Measurements from ENCODE around the gene SLC25A19. TPM values are rescaled to one million over a fixed set of nuclear protein-coding genes. Genes with fewer than 3 reads are reported as not detected.

SLC25A19 gene
- total RNA-seq, 1 donor from 2014 or later: 12.8 TPM

- H3K27me3 ChIP-seq (ENCODE audit: insufficient read depth, low read length): no peaks in the 10 kb centered on the region
- no peak overlapping the region for H3K4me2 ChIP-seq (ENCODE audit: low read length)
- H3K36me3 ChIP-seq (ENCODE audit: insufficient read depth, low read length): peaks cover 56% of the 10 kb centered on the region
- no peak for DNase-seq (ENCODE audit: low read depth)
- H3K9ac ChIP-seq (ENCODE audit: low read length): no peak overlapping the region
- no peaks in the 10 kb centered on the region for H3K4me1 ChIP-seq (ENCODE audit: insufficient read depth, low read length)
- H2AFZ ChIP-seq (ENCODE audit: low read depth, low read length): no peak overlapping the region
- no peaks in the 10 kb centered on the region for H3K4me1 Mint-ChIP-seq (ENCODE audit: low read depth, unreplicated experiment)
- no peaks in the 10 kb centered on the region for H3K9me3 ChIP-seq (ENCODE audit: insufficient read depth, low read depth, low read length)
- H3K79me2 ChIP-seq (ENCODE audit: insufficient read depth, low read length): peaks cover 4% of the 10 kb centered on the region
- TF ChIP-seq, protein P1, sequence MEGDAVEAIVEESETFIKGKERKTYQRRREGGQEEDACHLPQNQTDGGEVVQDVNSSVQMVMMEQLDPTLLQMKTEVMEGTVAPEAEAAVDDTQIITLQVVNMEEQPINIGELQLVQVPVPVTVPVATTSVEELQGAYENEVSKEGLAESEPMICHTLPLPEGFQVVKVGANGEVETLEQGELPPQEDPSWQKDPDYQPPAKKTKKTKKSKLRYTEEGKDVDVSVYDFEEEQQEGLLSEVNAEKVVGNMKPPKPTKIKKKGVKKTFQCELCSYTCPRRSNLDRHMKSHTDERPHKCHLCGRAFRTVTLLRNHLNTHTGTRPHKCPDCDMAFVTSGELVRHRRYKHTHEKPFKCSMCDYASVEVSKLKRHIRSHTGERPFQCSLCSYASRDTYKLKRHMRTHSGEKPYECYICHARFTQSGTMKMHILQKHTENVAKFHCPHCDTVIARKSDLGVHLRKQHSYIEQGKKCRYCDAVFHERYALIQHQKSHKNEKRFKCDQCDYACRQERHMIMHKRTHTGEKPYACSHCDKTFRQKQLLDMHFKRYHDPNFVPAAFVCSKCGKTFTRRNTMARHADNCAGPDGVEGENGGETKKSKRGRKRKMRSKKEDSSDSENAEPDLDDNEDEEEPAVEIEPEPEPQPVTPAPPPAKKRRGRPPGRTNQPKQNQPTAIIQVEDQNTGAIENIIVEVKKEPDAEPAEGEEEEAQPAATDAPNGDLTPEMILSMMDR (IDR thresholded peaks at IDR 0.05; ENCODE audit: insufficient read depth, low read depth, low read length): no peak
- TF ChIP-seq EZH2 (IDR thresholded peaks at IDR 0.05; ENCODE audit: insufficient read depth, low read length): no peak
- no peak overlapping the region for H3K27ac ChIP-seq (ENCODE audit: low read depth, low read length)
- H3K27ac Mint-ChIP-seq (ENCODE audit: unreplicated experiment): no peak overlapping the region
- H3K4me3 ChIP-seq (ENCODE audit: insufficient read depth, low read depth, low read length): no peak overlapping the region
- H4K20me1 ChIP-seq (ENCODE audit: insufficient read depth, low read length): peaks cover 21% of the 10 kb centered on the region
- no peaks in the 10 kb centered on the region for H3K9me3 Mint-ChIP-seq (ENCODE audit: unreplicated experiment)
- H3K4me3 Mint-ChIP-seq (ENCODE audit: unreplicated experiment): no peak overlapping the region
- H3K36me3 Mint-ChIP-seq (ENCODE audit: low read depth, unreplicated experiment): peaks cover 20% of the 10 kb centered on the region
- H3K27me3 Mint-ChIP-seq (ENCODE audit: low read depth, unreplicated experiment): no peaks in the 10 kb centered on the region
- no peak for FAIRE-seq
These were observed 56.4 kb downstream of the SLC25A19 start for GRCh38 chr17:75232786-75233185.

DNA sequence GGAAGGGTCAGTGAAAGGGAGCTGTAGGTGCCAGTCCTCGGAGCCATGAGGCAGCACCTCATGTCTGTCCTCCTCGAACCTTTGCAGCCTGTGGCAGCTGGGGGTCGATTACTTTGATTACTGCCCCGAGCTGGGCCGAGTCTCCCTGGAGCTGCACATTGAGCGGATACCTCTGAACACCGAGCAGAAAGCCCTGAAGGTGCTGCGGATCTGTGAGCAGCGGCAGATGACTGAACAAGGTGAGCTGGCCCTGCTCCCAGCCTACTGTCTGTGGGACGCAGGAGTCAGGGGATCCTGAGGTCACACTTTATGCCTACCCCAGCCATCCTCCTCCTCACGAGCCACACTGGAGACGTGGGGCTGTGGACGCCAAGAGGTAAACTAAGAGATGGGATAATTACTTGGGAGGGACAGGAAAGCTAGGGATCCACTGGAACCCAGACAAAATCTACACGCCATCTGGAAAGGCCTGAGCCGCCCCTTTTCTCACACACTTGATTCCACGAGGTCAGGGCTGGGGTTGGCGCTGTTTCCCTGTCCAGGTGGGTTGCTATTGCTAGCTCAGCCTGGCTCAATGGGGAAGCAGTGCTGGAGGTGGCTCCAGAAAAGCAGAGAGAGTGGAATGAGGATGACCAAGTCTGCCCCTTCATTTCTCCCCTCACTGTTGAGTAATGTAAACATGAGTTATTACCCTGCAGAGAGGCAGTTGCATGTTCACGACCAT is 57.3 kb downstream of the SLC25A19 start:
- no peak for TF ChIP-seq EZH2 (IDR thresholded peaks at IDR 0.05; ENCODE audit: insufficient read depth, low read length)
- TF ChIP-seq, protein P1 (IDR thresholded peaks at IDR 0.05; ENCODE audit: insufficient read depth, low read depth, low read length): no peak
- Histone ChIP-seq H3K9me3 (ENCODE audit: insufficient read depth, low read depth, low read length) (no peaks in the 10 kb centered on the region), H3K27me3 (ENCODE audit: insufficient read depth, low read length) (no peaks in the 10 kb centered on the region), H3K36me3 (ENCODE audit: insufficient read depth, low read length) (peaks cover 55% of the 10 kb centered on the region), H2AFZ (ENCODE audit: low read depth, low read length) (no peak overlapping the region), H3K27ac (ENCODE audit: low read depth, low read length) (no peak overlapping the region), H3K4me3 (ENCODE audit: insufficient read depth, low read depth, low read length) (no peak overlapping the region), H3K79me2 (ENCODE audit: insufficient read depth, low read length) (peaks cover 4% of the 10 kb centered on the region), H3K9ac (ENCODE audit: low read length) (no peak overlapping the region), H3K4me1 (ENCODE audit: insufficient read depth, low read length) (no peaks in the 10 kb centered on the region), H3K4me2 (ENCODE audit: low read length) (no peak overlapping the region), H4K20me1 (ENCODE audit: insufficient read depth, low read length) (peaks cover 21% of the 10 kb centered on the region)
- no peak overlapping the region for H3K27ac Mint-ChIP-seq (ENCODE audit: unreplicated experiment)
- H3K4me3 Mint-ChIP-seq (ENCODE audit: unreplicated experiment): no peak overlapping the region
- H3K36me3 Mint-ChIP-seq (ENCODE audit: low read depth, unreplicated experiment): peaks cover 22% of the 10 kb centered on the region
- H3K4me1 Mint-ChIP-seq (ENCODE audit: low read depth, unreplicated experiment): no peaks in the 10 kb centered on the region
- H3K27me3 Mint-ChIP-seq (ENCODE audit: low read depth, unreplicated experiment): no peaks in the 10 kb centered on the region
- no peak for FAIRE-seq
- no peaks in the 10 kb centered on the region for H3K9me3 Mint-ChIP-seq (ENCODE audit: unreplicated experiment)
- no peak for DNase-seq (ENCODE audit: low read depth)

- TF ChIP-seq, protein P1 (IDR thresholded peaks at IDR 0.05; ENCODE audit: insufficient read depth, low read depth, low read length): no peak
- TF ChIP-seq EZH2 (IDR thresholded peaks at IDR 0.05; ENCODE audit: insufficient read depth, low read length): no peak
- no peaks in the 10 kb centered on the region for H3K9me3 ChIP-seq (ENCODE audit: insufficient read depth, low read depth, low read length)
- no peak overlapping the region for H3K4me2 ChIP-seq (ENCODE audit: low read length)
- H2AFZ ChIP-seq (ENCODE audit: low read depth, low read length): no peak overlapping the region
- peaks cover 21% of the 10 kb centered on the region for H4K20me1 ChIP-seq (ENCODE audit: insufficient read depth, low read length)
- H3K27me3 Mint-ChIP-seq (ENCODE audit: low read depth, unreplicated experiment): no peaks in the 10 kb centered on the region
- FAIRE-seq: no peak
- no peak overlapping the region for H3K9ac ChIP-seq (ENCODE audit: low read length)
- no peak overlapping the region for H3K27ac ChIP-seq (ENCODE audit: low read depth, low read length)
- H3K27ac Mint-ChIP-seq (ENCODE audit: unreplicated experiment): no peak overlapping the region
- H3K36me3 ChIP-seq (ENCODE audit: insufficient read depth, low read length): peaks cover 56% of the 10 kb centered on the region
- DNase-seq (ENCODE audit: low read depth): no peak
- H3K4me1 Mint-ChIP-seq (ENCODE audit: low read depth, unreplicated experiment): no peaks in the 10 kb centered on the region
- no peaks in the 10 kb centered on the region for H3K27me3 ChIP-seq (ENCODE audit: insufficient read depth, low read length)
- no peak overlapping the region for H3K4me3 ChIP-seq (ENCODE audit: insufficient read depth, low read depth, low read length)
- peaks cover 4% of the 10 kb centered on the region for H3K79me2 ChIP-seq (ENCODE audit: insufficient read depth, low read length)
- peaks cover 20% of the 10 kb centered on the region for H3K36me3 Mint-ChIP-seq (ENCODE audit: low read depth, unreplicated experiment)
- no peaks in the 10 kb centered on the region for H3K9me3 Mint-ChIP-seq (ENCODE audit: unreplicated experiment)
- no peak overlapping the region for H3K4me3 Mint-ChIP-seq (ENCODE audit: unreplicated experiment)
- H3K4me1 ChIP-seq (ENCODE audit: insufficient read depth, low read length): no peaks in the 10 kb centered on the region
These were observed 58.2 kb downstream of the SLC25A19 start for GRCh38 chr17:75231071-75231470.
